NOMO-1 (cell line): ENCODE data around the gene VAV2.

Experiments used
- DNase-seq, 2 experiments: peaks; one replicate each; lab custom pipeline; 2025; ENCODE audit not compliant: unreplicated experiment in 2 of 2; lab: John Stamatoyannopoulos, UW

Gene VAV2

DNA sequence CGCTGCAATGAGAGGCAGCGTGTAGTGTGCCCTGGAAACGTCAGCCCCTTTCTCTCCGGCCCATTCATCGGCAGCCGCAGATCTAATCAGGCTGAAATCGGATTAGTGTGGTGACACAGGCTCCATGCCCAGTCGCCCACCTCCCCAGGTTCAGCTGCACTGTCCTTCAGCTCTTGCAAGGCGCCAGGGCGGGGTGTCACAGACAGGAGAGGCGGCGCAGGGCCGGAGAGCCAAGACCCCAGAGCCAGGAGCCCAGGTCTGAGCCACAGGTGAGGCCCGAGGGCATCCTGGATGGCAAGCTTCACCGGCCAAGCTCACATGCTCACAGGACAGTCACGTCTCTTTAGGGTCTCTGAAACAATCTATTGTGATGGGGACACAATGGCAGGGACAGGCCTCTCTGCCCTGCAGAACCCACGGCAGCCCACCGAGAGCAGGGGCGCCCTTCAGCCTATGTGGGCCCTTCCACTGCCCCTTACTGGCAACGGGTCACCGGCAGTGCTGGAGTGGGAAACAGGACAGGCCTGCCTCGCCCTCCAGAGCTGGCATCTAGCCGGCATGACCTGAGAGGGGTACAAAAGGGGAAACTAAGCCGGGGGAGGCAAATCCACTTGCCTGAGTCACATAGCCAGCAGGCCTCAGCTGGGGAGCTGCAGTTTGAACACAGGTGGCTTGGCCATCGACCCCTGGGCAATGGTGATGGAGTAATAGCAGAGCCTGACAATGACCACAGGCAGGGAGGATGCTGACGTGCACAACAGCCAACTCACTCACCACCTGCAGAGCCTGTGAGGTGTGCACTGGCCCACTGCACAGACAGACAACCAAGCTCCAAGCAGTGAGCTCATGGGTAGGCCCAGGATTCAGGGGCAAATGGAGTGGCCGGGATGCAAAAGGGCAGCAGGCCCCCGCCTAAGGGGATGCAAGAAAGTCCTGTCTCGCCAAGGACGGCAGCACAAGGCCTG lies 48.1 kb downstream of the VAV2 start:
- DNase-seq: no peak

DNA sequence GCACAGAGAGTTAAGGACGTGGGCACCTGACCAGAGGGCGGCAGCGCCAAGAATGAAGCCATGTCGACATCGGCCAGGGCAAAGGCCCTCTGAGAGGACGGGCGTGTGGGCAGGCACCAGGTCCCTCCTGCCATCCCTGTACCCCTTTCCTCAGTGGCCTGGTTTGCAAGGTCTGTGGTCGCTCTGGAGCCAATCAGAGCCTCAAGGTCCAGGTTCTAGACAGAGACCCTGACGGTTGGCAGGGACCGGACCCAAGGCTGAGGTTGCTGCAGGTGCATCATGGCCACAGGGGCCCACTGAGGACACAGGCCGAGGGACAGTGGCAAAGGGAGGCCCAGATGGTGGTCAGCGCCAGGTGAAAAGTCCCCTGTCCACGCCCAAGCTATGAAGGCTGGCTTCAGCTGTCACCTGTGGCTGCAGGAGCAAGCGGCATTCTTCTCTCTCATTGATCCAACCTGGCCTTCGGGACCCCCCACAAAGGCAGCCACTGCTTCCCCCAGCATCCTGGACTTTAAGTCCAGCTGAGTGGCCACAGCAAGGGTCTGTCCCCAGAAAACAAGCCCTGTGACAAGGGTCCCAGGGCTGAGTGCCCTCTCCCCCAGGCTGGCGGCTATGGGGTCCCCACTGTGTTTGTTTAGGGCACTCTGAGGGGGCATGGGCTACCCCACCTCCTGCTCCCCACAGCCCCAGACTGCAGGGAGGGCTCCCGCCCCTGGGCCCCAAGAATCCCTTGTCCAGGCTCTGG lies 48.9 kb downstream of the VAV2 start:
- DNase-seq: no peak

DNA sequence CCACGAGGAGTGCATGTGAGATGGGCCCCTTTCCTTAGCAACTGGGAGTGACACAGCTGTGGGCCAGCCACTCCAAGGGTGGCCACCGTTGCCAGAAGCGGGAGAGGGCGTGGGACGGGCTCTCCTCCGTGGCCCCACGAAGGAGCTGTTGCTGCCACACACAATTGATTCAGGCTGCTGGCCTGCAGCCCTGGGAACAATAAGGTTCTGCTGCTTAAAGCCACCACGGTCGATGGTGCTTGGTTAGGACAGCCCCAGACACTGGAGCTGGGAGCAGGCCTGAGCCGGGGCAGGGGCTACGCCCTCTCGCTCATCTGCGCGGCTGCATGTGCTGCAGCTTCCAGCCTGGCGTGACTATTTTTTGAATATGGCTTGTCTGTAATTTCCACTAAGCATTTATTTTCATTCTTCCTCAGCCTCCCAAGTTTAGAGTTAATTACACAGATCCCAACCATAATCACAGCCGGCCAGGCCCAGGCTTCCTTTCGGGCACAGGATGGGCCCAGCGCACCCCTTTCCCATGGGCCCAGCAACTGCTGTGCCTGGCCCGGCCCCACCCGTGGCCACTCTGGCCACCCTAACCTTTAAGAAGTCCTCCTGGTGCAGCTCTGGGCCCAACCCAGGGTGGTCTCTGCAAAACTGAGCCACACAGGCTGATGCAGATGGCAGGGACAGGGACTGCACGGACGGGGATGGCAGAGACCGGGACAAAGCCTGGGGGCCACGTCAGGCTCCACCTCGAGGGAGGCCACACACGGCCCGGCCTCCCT lies 49.7 kb downstream of the VAV2 start:
- no peak for DNase-seq

- no peak for DNase-seq
These were observed 52.3 kb downstream of the VAV2 start for GRCh38 chr9:133939845-133940244.

- DNase-seq: no peak
These were observed 52.8 kb downstream of the VAV2 start for GRCh38 chr9:133939171-133939785.

GRCh38 chr9:133938753-133939152 lies 53.4 kb downstream of the VAV2 start:
- no peak for DNase-seq

- no peak for DNase-seq
These were observed 54.0 kb downstream of the VAV2 start for GRCh38 chr9:133938086-133938485.

- DNase-seq: no peak
These were observed 55.0 kb downstream of the VAV2 start for GRCh38 chr9:133937120-133937519.

GRCh38 chr9:133935328-133936005 lies 56.7 kb downstream of the VAV2 start:
- no peak for DNase-seq

- DNase-seq: no peak
These were observed 57.5 kb downstream of the VAV2 start for GRCh38 chr9:133934482-133935232.

DNA sequence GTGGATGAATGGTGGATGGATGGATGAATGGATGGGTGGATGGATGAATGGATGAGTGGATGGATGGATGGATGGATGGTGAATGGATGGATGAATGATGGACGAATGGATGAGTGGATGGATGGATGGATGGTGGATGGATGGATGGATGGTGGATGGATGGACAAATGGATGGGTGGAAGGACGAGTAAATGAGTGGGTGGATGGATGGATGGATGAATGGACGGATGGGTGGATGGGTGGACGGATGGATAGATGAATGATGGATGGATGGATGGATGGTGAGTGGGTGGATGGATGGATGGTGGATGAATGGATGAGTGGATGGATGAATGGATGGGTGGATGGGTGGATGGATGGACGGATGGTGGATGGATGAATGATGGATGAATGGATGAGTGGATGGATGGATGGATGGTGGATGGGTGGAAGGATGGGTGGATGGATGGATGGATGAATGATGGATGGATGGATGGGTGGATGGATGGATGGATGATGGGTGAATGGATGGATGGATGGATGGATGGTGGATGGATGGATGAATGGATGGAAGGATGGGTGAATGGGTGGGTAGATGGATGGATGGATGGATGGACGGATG lies 58.6 kb downstream of the VAV2 start:
- no peak for DNase-seq

GRCh38 chr9:133932633-133933032 lies 59.5 kb downstream of the VAV2 start:
- DNase-seq: no peak

DNA sequence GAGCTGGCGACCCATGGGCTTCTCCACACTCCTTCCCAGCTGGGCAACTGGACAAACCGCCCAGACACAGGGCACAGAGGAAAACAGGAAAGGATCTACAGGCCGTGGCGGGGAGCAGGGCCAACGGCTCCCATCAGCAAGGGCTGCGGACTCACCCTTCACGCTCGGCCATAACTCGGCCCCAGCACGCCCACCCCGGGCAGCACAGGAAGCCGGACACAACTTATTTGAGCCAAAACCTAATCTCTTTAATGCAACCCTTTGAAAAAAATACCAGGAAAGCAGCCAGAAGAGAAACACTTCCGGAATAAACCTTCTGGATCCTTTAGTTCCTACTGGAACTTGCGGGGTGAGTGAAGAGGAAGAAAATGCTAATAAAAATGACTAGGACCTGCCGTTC lies 59.9 kb downstream of the VAV2 start:
- no peak for DNase-seq

GRCh38 chr9:133930682-133931485 lies 61.2 kb downstream of the VAV2 start:
- no peak for DNase-seq

GRCh38 chr9:133930046-133930681 lies 62.0 kb downstream of the VAV2 start:
- no peak for DNase-seq

DNA sequence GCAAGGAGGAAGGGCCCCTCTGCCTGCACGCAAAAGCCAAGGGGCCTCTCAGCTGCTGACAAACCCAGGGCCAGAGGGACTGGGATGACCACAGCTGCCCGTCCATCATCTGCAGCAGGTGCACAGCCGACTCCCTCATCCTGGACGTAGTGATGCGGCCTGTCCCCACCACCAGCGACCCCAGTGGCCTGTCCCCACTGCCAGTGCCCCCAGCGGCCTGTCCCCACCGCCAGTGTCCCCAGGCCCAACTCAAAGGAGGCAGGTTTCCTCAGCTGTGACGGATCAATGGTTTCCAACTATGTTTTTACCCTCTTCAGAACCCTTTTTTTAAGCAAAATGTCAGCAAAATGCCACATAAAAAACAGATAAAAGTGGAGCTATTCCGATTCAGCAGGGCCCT lies 62.5 kb downstream of the VAV2 start:
- DNase-seq: no peak

- no peak for DNase-seq
These were observed 63.8 kb downstream of the VAV2 start for GRCh38 chr9:133928248-133928764.

- DNase-seq: no peak
These were observed 65.1 kb downstream of the VAV2 start for GRCh38 chr9:133927041-133927440.
